Measurements from ENCODE around the gene RAB33B.
A peak's percentile ranks its signal among the peaks of the same experiment; 100 is the strongest.

The RAB33B gene

GRCh38 chr4:139453371-139454110 lies 380 bp upstream of the RAB33B start:
- Histone ChIP-seq H3K27ac (replicated peaks) (peak overlapping the region; percentile 90), H3K4me3 (replicated peaks; ENCODE audit: insufficient read depth, low read length) (peak overlapping the region; percentile 100), H3K27me3 (ENCODE audit: insufficient read depth, poor library complexity, severe bottlenecking) (no peaks in the 10 kb centered on the region)
- TF ChIP-seq CTCF (IDR thresholded peaks at IDR 0.05; ENCODE audit: insufficient read depth, low read length) (no peak), GABPA (IDR thresholded peaks at IDR 0.05; ENCODE audit: low read depth) (no peak), SPI1 (IDR thresholded peaks at IDR 0.05; ENCODE audit: borderline replicate concordance, low read depth) (peak; percentile 43; the same call in 1 of the 2 replicates), POLR2AphosphoS5 (IDR thresholded peaks at IDR 0.05; ENCODE audit: low read depth) (peak; percentile 93), REST (IDR thresholded peaks at IDR 0.05; ENCODE audit: insufficient replicate concordance, low read depth) (peak; percentile 37)
- peak; percentile 91 to 99 for DNase-seq (ENCODE audit: low read depth in 1 of 2, low spot score in 1 of 2)

- TF ChIP-seq REST (IDR thresholded peaks at IDR 0.05; ENCODE audit: insufficient replicate concordance, low read depth) (no peak), POLR2AphosphoS5 (IDR thresholded peaks at IDR 0.05; ENCODE audit: low read depth) (no peak), GABPA (IDR thresholded peaks at IDR 0.05; ENCODE audit: low read depth) (no peak), CTCF (IDR thresholded peaks at IDR 0.05; ENCODE audit: insufficient read depth, low read length) (no peak), SPI1 (IDR thresholded peaks at IDR 0.05; ENCODE audit: borderline replicate concordance, low read depth) (no peak)
- DNase-seq (ENCODE audit: low read depth in 1 of 2, low spot score in 1 of 2), result no peak
- Histone ChIP-seq H3K27me3 (ENCODE audit: insufficient read depth, poor library complexity, severe bottlenecking) (no peaks in the 10 kb centered on the region), H3K4me3 (replicated peaks; ENCODE audit: insufficient read depth, low read length) (peak overlapping the region; percentile 100), H3K27ac (replicated peaks) (no peak overlapping the region)
Observed at GRCh38 chr4:139455126-139455538, 1.2 kb downstream of the RAB33B start.

- no peak for DNase-seq (ENCODE audit: low read depth in 1 of 2, low spot score in 1 of 2)
- Histone ChIP-seq H3K27me3 (ENCODE audit: insufficient read depth, poor library complexity, severe bottlenecking) (no peaks in the 10 kb centered on the region), H3K4me3 (replicated peaks; ENCODE audit: insufficient read depth, low read length) (no peak overlapping the region), H3K27ac (replicated peaks) (no peak overlapping the region)
- TF ChIP-seq REST (IDR thresholded peaks at IDR 0.05; ENCODE audit: insufficient replicate concordance, low read depth) (no peak), CTCF (IDR thresholded peaks at IDR 0.05; ENCODE audit: insufficient read depth, low read length) (no peak), GABPA (IDR thresholded peaks at IDR 0.05; ENCODE audit: low read depth) (no peak), POLR2AphosphoS5 (IDR thresholded peaks at IDR 0.05; ENCODE audit: low read depth) (no peak), SPI1 (IDR thresholded peaks at IDR 0.05; ENCODE audit: borderline replicate concordance, low read depth) (no peak)
Observed at GRCh38 chr4:139457318-139457717, 3.4 kb downstream of the RAB33B start.
